Retinal pigment epithelial cell (primary cell): ENCODE results near the gene MS4A5.

Experiments used
- DNase-seq: peaks from one replicate; pipeline ENCODE4 v3.0.0-alpha.2; 2010; ENCODE audit warnings: low read depth
- H3K4me3 ChIP-seq: 2 replicates; pipeline ENCODE4 v1.5.1; 2011; ENCODE audit warnings: mild to moderate bottlenecking, low read length, control low read depth, moderate library complexity
- CTCF ChIP-seq: conservative IDR thresholded peaks from 2 replicates; pipeline ENCODE4 v1.5.1; 2011; ENCODE audit warnings: low read depth, low read length, control low read depth, inconsistent platforms

Gene MS4A5

GRCh38 chr11:60477035-60477445 is 47.7 kb downstream of the MS4A5 start:
- no peak overlapping the region for H3K4me3 ChIP-seq
- no peak for DNase-seq
- TF ChIP-seq CTCF: no peak

- DNase-seq: no peak
- no peak for TF ChIP-seq CTCF
- H3K4me3 ChIP-seq: no peak overlapping the region
Measured at GRCh38 chr11:60482361-60482760, 53.0 kb downstream of the MS4A5 start.

GRCh38 chr11:60485987-60486386 is 56.6 kb downstream of the MS4A5 start:
- no peak overlapping the region for H3K4me3 ChIP-seq
- TF ChIP-seq CTCF: no peak
- DNase-seq: no peak

- TF ChIP-seq CTCF: no peak
- H3K4me3 ChIP-seq: no peak within 1 kb of the TSS
- DNase-seq: no peak
Measured at GRCh38 chr11:60492488-60493009, 63.2 kb downstream of the MS4A5 start, which contains the start of gene MS4A12. Gene MS4A12, plus strand, starts transcription at chr11:60492778. Its CDS starts 4,541 bp downstream, at chr11:60497319.

GRCh38 chr11:60493454-60493853 is 64.1 kb downstream of the MS4A5 start:
- DNase-seq: no peak
- no peak for TF ChIP-seq CTCF
- no peak overlapping the region for H3K4me3 ChIP-seq
